Activated naive CD8-positive, alpha-beta T cell treated with anti-CD3 and anti-CD28 coated beads for 36 hours (primary cell): Measurements from ENCODE around the gene CPB2. TPM values are rescaled to one million over a fixed set of nuclear protein-coding genes. Genes with fewer than 3 reads are reported as not detected.
A peak's percentile ranks its signal among the peaks of the same experiment; 100 is the strongest.

Experiments used
- DNase-seq: peaks from one replicate; pipeline ENCODE4 v3.0.0; 2021
- H3K27ac Mint-ChIP-seq: one replicate; pipeline ENCODE4 v1.8.0; 2022; ENCODE audit warnings: mild to moderate bottlenecking, moderate library complexity, mixed read lengths
- H3K27me3 Mint-ChIP-seq: one replicate; pipeline ENCODE4 v1.8.0; 2022; ENCODE audit warnings: mild to moderate bottlenecking, mixed read lengths
- H3K36me3 Mint-ChIP-seq: one replicate; pipeline ENCODE4 v1.8.0; 2021; ENCODE audit warnings: mild to moderate bottlenecking, mixed read lengths
- H3K4me1 Mint-ChIP-seq: one replicate; pipeline ENCODE4 v1.8.0; 2021; ENCODE audit warnings: mixed read lengths
- H3K4me3 Mint-ChIP-seq: one replicate; pipeline ENCODE4 v1.8.0; 2022; ENCODE audit warnings: mild to moderate bottlenecking, moderate library complexity, mixed read lengths
- H3K9me3 Mint-ChIP-seq: one replicate; pipeline ENCODE4 v1.8.0; 2022; ENCODE audit warnings: mixed read lengths
- total RNA-seq, 2 experiments: library from RNA; stranded (reverse); gene quantifications; one replicate each; pipeline ENCODE4 v1.2.3, GENCODE V29; 2021

CPB2 gene
- not detected for total RNA-seq

GRCh38 chr13:46104868-46105267 is at the start of gene CPB2:
Gene CPB2 (minus strand): TSS chr13:46105033. CDS start chr13:46105009, 24 bp downstream.
- no peaks in the 10 kb centered on the region for H3K36me3 Mint-ChIP-seq

GRCh38 chr13:46154136-46154801 is 49.4 kb upstream of the CPB2 start:
- Mint-ChIP-seq H3K4me1 (peaks cover 64% of the 10 kb centered on the region), H3K27me3 (no peaks in the 10 kb centered on the region), H3K4me3 (no peak overlapping the region), H3K36me3 (peaks cover 78% of the 10 kb centered on the region), H3K9me3 (no peaks in the 10 kb centered on the region), H3K27ac (peak overlapping the region; percentile 20)
- no peak for DNase-seq

More at GRCh38 chr13:46104868-46105267, at the start of gene CPB2:
- H3K9me3 Mint-ChIP-seq: no peaks in the 10 kb centered on the region
- H3K4me3 Mint-ChIP-seq: no peak within 1 kb of the TSS
- no peak for DNase-seq
- H3K27ac Mint-ChIP-seq: no peak within 1 kb of the TSS
- peaks cover 18% of the 10 kb centered on the region for H3K27me3 Mint-ChIP-seq
- peaks cover 12% of the 10 kb centered on the region for H3K4me1 Mint-ChIP-seq

GRCh38 chr13:46152627-46153328 is 47.9 kb upstream of the CPB2 start:
- peaks cover 69% of the 10 kb centered on the region for H3K36me3 Mint-ChIP-seq
- no peak for DNase-seq
- no peaks in the 10 kb centered on the region for H3K9me3 Mint-ChIP-seq
- no peaks in the 10 kb centered on the region for H3K27me3 Mint-ChIP-seq
- H3K4me3 Mint-ChIP-seq: no peak overlapping the region
- H3K4me1 Mint-ChIP-seq: peaks cover 55% of the 10 kb centered on the region
- peak overlapping the region; percentile 77 for H3K27ac Mint-ChIP-seq

- Mint-ChIP-seq H3K4me1 (peaks cover 52% of the 10 kb centered on the region), H3K4me3 (no peak overlapping the region)
These were observed 45.4 kb upstream of the CPB2 start for GRCh38 chr13:46150134-46150693.

GRCh38 chr13:46149272-46150133 is 44.7 kb upstream of the CPB2 start:
- Mint-ChIP-seq H3K4me1 (peaks cover 51% of the 10 kb centered on the region), H3K9me3 (no peaks in the 10 kb centered on the region), H3K4me3 (no peak overlapping the region), H3K27ac (peak overlapping the region; percentile 79), H3K27me3 (no peaks in the 10 kb centered on the region), H3K36me3 (peaks cover 74% of the 10 kb centered on the region)
- DNase-seq: no peak

More at GRCh38 chr13:46150134-46150693, 45.4 kb upstream of the CPB2 start:
- Mint-ChIP-seq H3K27me3 (no peaks in the 10 kb centered on the region), H3K27ac (peak overlapping the region; percentile 79), H3K36me3 (peaks cover 72% of the 10 kb centered on the region), H3K9me3 (no peaks in the 10 kb centered on the region)
- DNase-seq: no peak

GRCh38 chr13:46146898-46147297 is 42.1 kb upstream of the CPB2 start:
- no peak for DNase-seq
- H3K36me3 Mint-ChIP-seq: peaks cover 66% of the 10 kb centered on the region
- H3K4me1 Mint-ChIP-seq: peaks cover 39% of the 10 kb centered on the region
- H3K4me3 Mint-ChIP-seq: no peak overlapping the region
- H3K9me3 Mint-ChIP-seq: no peaks in the 10 kb centered on the region
- peak overlapping the region; percentile 54 for H3K27ac Mint-ChIP-seq
- H3K27me3 Mint-ChIP-seq: no peaks in the 10 kb centered on the region

GRCh38 chr13:46145950-46146349 is 41.1 kb upstream of the CPB2 start:
- no peak for DNase-seq
- Mint-ChIP-seq H3K4me3 (no peak overlapping the region), H3K27me3 (no peaks in the 10 kb centered on the region), H3K36me3 (peaks cover 66% of the 10 kb centered on the region), H3K9me3 (no peaks in the 10 kb centered on the region), H3K4me1 (peaks cover 41% of the 10 kb centered on the region), H3K27ac (no peak overlapping the region)

- Mint-ChIP-seq H3K27ac (peak overlapping the region; percentile 59), H3K4me1 (peaks cover 40% of the 10 kb centered on the region), H3K9me3 (no peaks in the 10 kb centered on the region), H3K27me3 (no peaks in the 10 kb centered on the region), H3K4me3 (no peak overlapping the region), H3K36me3 (peaks cover 66% of the 10 kb centered on the region)
- DNase-seq: no peak
These were observed 40.3 kb upstream of the CPB2 start for GRCh38 chr13:46145135-46145534.

- H3K27me3 Mint-ChIP-seq: no peaks in the 10 kb centered on the region
- H3K9me3 Mint-ChIP-seq: no peaks in the 10 kb centered on the region
- peaks cover 41% of the 10 kb centered on the region for H3K4me1 Mint-ChIP-seq
- peak overlapping the region; percentile 49 for H3K27ac Mint-ChIP-seq
- no peak overlapping the region for H3K4me3 Mint-ChIP-seq
- no peak for DNase-seq
- peaks cover 68% of the 10 kb centered on the region for H3K36me3 Mint-ChIP-seq
These were observed 38.4 kb upstream of the CPB2 start for GRCh38 chr13:46143184-46143701.

- no peak for DNase-seq
- Mint-ChIP-seq H3K4me1 (peaks cover 44% of the 10 kb centered on the region), H3K4me3 (no peak overlapping the region), H3K9me3 (no peaks in the 10 kb centered on the region), H3K36me3 (peaks cover 70% of the 10 kb centered on the region), H3K27me3 (no peaks in the 10 kb centered on the region), H3K27ac (no peak overlapping the region)
These were observed 37.9 kb upstream of the CPB2 start for GRCh38 chr13:46142776-46143175.

- Mint-ChIP-seq H3K4me3 (no peak overlapping the region), H3K27me3 (no peaks in the 10 kb centered on the region), H3K36me3 (peaks cover 72% of the 10 kb centered on the region), H3K27ac (peak overlapping the region; percentile 73), H3K4me1 (peaks cover 51% of the 10 kb centered on the region), H3K9me3 (no peaks in the 10 kb centered on the region)
- DNase-seq: no peak
These were observed 35.2 kb upstream of the CPB2 start for GRCh38 chr13:46140044-46140443.

- Mint-ChIP-seq H3K27me3 (no peaks in the 10 kb centered on the region), H3K36me3 (peaks cover 69% of the 10 kb centered on the region), H3K9me3 (no peaks in the 10 kb centered on the region), H3K27ac (peak overlapping the region; percentile 58), H3K4me3 (no peak overlapping the region), H3K4me1 (peaks cover 44% of the 10 kb centered on the region)
- no peak for DNase-seq
These were observed 32.9 kb upstream of the CPB2 start for GRCh38 chr13:46137627-46138317.

GRCh38 chr13:46136688-46137087 is 31.9 kb upstream of the CPB2 start:
- no peaks in the 10 kb centered on the region for H3K27me3 Mint-ChIP-seq
- DNase-seq: no peak
- peaks cover 67% of the 10 kb centered on the region for H3K36me3 Mint-ChIP-seq
- H3K4me3 Mint-ChIP-seq: no peak overlapping the region
- peaks cover 41% of the 10 kb centered on the region for H3K4me1 Mint-ChIP-seq
- H3K9me3 Mint-ChIP-seq: no peaks in the 10 kb centered on the region
- H3K27ac Mint-ChIP-seq: peak overlapping the region; percentile 75

GRCh38 chr13:46134961-46135522 is 30.2 kb upstream of the CPB2 start:
- DNase-seq: no peak
- H3K27ac Mint-ChIP-seq: peak overlapping the region; percentile 75

More at GRCh38 chr13:46134961-46135522, 30.2 kb upstream of the CPB2 start:
- H3K36me3 Mint-ChIP-seq: peaks cover 59% of the 10 kb centered on the region
- no peak overlapping the region for H3K4me3 Mint-ChIP-seq
- H3K27me3 Mint-ChIP-seq: no peaks in the 10 kb centered on the region
- peaks cover 27% of the 10 kb centered on the region for H3K4me1 Mint-ChIP-seq
- no peaks in the 10 kb centered on the region for H3K9me3 Mint-ChIP-seq
